Measurements from ENCODE around the gene CMTR1.

- no peak for TF ChIP-seq CTCF (IDR thresholded peaks at IDR 0.05)
- TF ChIP-seq POLR2A (IDR thresholded peaks at IDR 0.05): no peak
Measured at GRCh38 chr6:37511910-37512399, 78.9 kb downstream of the CMTR1 start.
